Activated naive CD4-positive, alpha-beta T cell treated with anti-CD3 and anti-CD28 coated beads, Interleukin-2, amount 10 ng/mL, durations not matched to agents 7 days and 5 days (primary cell): ENCODE results near the gene HEBP2.

Source experiments
- CTCF ChIA-PET: fragments of 350-600 bp; sonication (Branson Sonifier 250); formaldehyde crosslinking; loops from one replicate; lab custom pipeline; 2021; ENCODE audit warnings: antibody characterized with exemption; lab: Charles Lee
- DNase-seq: peaks from one replicate; pipeline ENCODE4 v3.0.0-alpha.2; 2020
- H3K27ac Mint-ChIP-seq: one replicate; pipeline ENCODE4 v1.8.0; 2021; ENCODE audit warnings: mild to moderate bottlenecking, moderate library complexity, mixed read lengths
- H3K27me3 Mint-ChIP-seq: one replicate; pipeline ENCODE4 v1.8.0; 2021; ENCODE audit warnings: mild to moderate bottlenecking, mixed read lengths
- H3K36me3 Mint-ChIP-seq: one replicate; pipeline ENCODE4 v1.8.0; 2021; ENCODE audit warnings: mixed read lengths
- H3K4me1 Mint-ChIP-seq: one replicate; pipeline ENCODE4 v1.8.0; 2021; ENCODE audit warnings: mixed read lengths
- H3K4me3 Mint-ChIP-seq: one replicate; pipeline ENCODE4 v1.8.0; 2021; ENCODE audit warnings: mild to moderate bottlenecking, moderate library complexity, mixed read lengths
- H3K9me3 Mint-ChIP-seq: one replicate; pipeline ENCODE4 v1.8.0; 2021; ENCODE audit warnings: mixed read lengths

Gene HEBP2

GRCh38 chr6:138440296-138440695 lies 36.3 kb downstream of the HEBP2 start:
- no peaks in the 10 kb centered on the region for H3K27me3 Mint-ChIP-seq
- H3K4me3 Mint-ChIP-seq = no peak overlapping the region
- H3K4me1 Mint-ChIP-seq = no peaks in the 10 kb centered on the region
- no peak for DNase-seq
- H3K9me3 Mint-ChIP-seq = no peaks in the 10 kb centered on the region
- no peaks in the 10 kb centered on the region for H3K36me3 Mint-ChIP-seq
- CTCF ChIA-PET = interaction anchor here (1.1 to 1.2 kb wide), 2 partner anchors 15 to 69 kb away, joined by 3 to 4 read pairs; no protein-coding TSS in a partner anchor
- no peak overlapping the region for H3K27ac Mint-ChIP-seq

GRCh38 chr6:138440758-138441357 lies 36.8 kb downstream of the HEBP2 start:
- no peak for DNase-seq
- Mint-ChIP-seq H3K36me3 (no peaks in the 10 kb centered on the region), H3K4me1 (no peaks in the 10 kb centered on the region), H3K27ac (no peak overlapping the region), H3K9me3 (no peaks in the 10 kb centered on the region), H3K27me3 (no peaks in the 10 kb centered on the region), H3K4me3 (no peak overlapping the region)
- CTCF ChIA-PET = interaction anchor here (1.1 to 2.1 kb wide), 3 partner anchors 10 to 69 kb away, joined by 3 to 5 read pairs (median 4); no protein-coding TSS in a partner anchor

- Mint-ChIP-seq H3K9me3 (no peaks in the 10 kb centered on the region), H3K36me3 (no peaks in the 10 kb centered on the region), H3K27ac (no peak overlapping the region), H3K27me3 (no peaks in the 10 kb centered on the region), H3K4me3 (no peak overlapping the region), H3K4me1 (no peaks in the 10 kb centered on the region)
- CTCF ChIA-PET = interaction anchor here (1.5 to 2.1 kb wide), 2 partner anchors 11 to 68 kb away, joined by 4 to 5 read pairs; no protein-coding TSS in a partner anchor
- no peak for DNase-seq
Observed at GRCh38 chr6:138441965-138442364, 37.9 kb downstream of the HEBP2 start.

GRCh38 chr6:138442663-138443062 lies 38.6 kb downstream of the HEBP2 start:
- H3K4me3 Mint-ChIP-seq = no peak overlapping the region
- CTCF ChIA-PET = interaction anchor here (1.5 to 2.1 kb wide), 2 partner anchors 12 to 67 kb away, joined by 4 to 5 read pairs; no protein-coding TSS in a partner anchor

GRCh38 chr6:138443979-138444378 lies 40.0 kb downstream of the HEBP2 start:
- CTCF ChIA-PET = no interaction called here
- DNase-seq = no peak
- no peak overlapping the region for H3K4me3 Mint-ChIP-seq
- H3K36me3 Mint-ChIP-seq = no peaks in the 10 kb centered on the region
- H3K27ac Mint-ChIP-seq = no peak overlapping the region
- peaks cover 3% of the 10 kb centered on the region for H3K27me3 Mint-ChIP-seq
- H3K9me3 Mint-ChIP-seq = no peaks in the 10 kb centered on the region
- no peaks in the 10 kb centered on the region for H3K4me1 Mint-ChIP-seq

More at GRCh38 chr6:138442663-138443062, 38.6 kb downstream of the HEBP2 start:
- Mint-ChIP-seq H3K27me3 (peaks cover 3% of the 10 kb centered on the region), H3K9me3 (no peaks in the 10 kb centered on the region), H3K27ac (no peak overlapping the region), H3K36me3 (no peaks in the 10 kb centered on the region), H3K4me1 (no peaks in the 10 kb centered on the region)
- DNase-seq = no peak

GRCh38 chr6:138446821-138447220 lies 42.8 kb downstream of the HEBP2 start:
- Mint-ChIP-seq H3K9me3 (no peaks in the 10 kb centered on the region), H3K4me1 (no peaks in the 10 kb centered on the region), H3K27ac (no peak overlapping the region), H3K36me3 (no peaks in the 10 kb centered on the region), H3K4me3 (no peak overlapping the region), H3K27me3 (peaks cover 3% of the 10 kb centered on the region)
- CTCF ChIA-PET = interaction anchor here (1.3 kb wide), 1 partner anchor 74 kb away, joined by 3 read pairs; no protein-coding TSS in a partner anchor
- no peak for DNase-seq

GRCh38 chr6:138450445-138450844 lies 46.4 kb downstream of the HEBP2 start:
- Mint-ChIP-seq H3K9me3 (no peaks in the 10 kb centered on the region), H3K27ac (no peak overlapping the region), H3K4me3 (no peak overlapping the region), H3K27me3 (peaks cover 3% of the 10 kb centered on the region), H3K36me3 (no peaks in the 10 kb centered on the region), H3K4me1 (peaks cover 12% of the 10 kb centered on the region)
- CTCF ChIA-PET = no interaction called here
- DNase-seq = no peak

- H3K4me3 Mint-ChIP-seq = no peak overlapping the region
- no peak overlapping the region for H3K27ac Mint-ChIP-seq
Observed at GRCh38 chr6:138451043-138451442, 47.0 kb downstream of the HEBP2 start.

GRCh38 chr6:138454981-138455706 lies 51.1 kb downstream of the HEBP2 start:
- Mint-ChIP-seq H3K27ac (peak overlapping the region; percentile 97), H3K27me3 (no peaks in the 10 kb centered on the region), H3K9me3 (peaks cover 2% of the 10 kb centered on the region), H3K4me3 (peak overlapping the region; percentile 54), H3K36me3 (no peaks in the 10 kb centered on the region), H3K4me1 (peaks cover 33% of the 10 kb centered on the region)
- peak; percentile 80 for DNase-seq
- CTCF ChIA-PET = interaction anchor here (0.9 to 3.2 kb wide), 5 partner anchors 15 to 62 kb away, joined by 3 to 17 read pairs (median 5); no protein-coding TSS in a partner anchor

More at GRCh38 chr6:138451043-138451442, 47.0 kb downstream of the HEBP2 start:
- Mint-ChIP-seq H3K27me3 (peaks cover 3% of the 10 kb centered on the region), H3K36me3 (no peaks in the 10 kb centered on the region), H3K9me3 (no peaks in the 10 kb centered on the region), H3K4me1 (peaks cover 18% of the 10 kb centered on the region)
- DNase-seq = no peak
- CTCF ChIA-PET = no interaction called here

GRCh38 chr6:138455746-138456400 lies 51.9 kb downstream of the HEBP2 start:
- Mint-ChIP-seq H3K4me1 (peaks cover 33% of the 10 kb centered on the region), H3K27me3 (no peaks in the 10 kb centered on the region), H3K27ac (peak overlapping the region; percentile 97), H3K36me3 (no peaks in the 10 kb centered on the region), H3K9me3 (peaks cover 2% of the 10 kb centered on the region), H3K4me3 (peak overlapping the region; percentile 54)
- CTCF ChIA-PET = interaction anchor here (0.9 to 3.2 kb wide), 6 partner anchors 16 to 62 kb away, joined by 3 to 17 read pairs (median 5); no protein-coding TSS in a partner anchor
- peak; percentile 48 for DNase-seq

GRCh38 chr6:138456401-138456790 lies 52.4 kb downstream of the HEBP2 start:
- no peak for DNase-seq
- Mint-ChIP-seq H3K4me3 (peak overlapping the region; percentile 54), H3K27me3 (no peaks in the 10 kb centered on the region), H3K27ac (peak overlapping the region; percentile 97), H3K36me3 (no peaks in the 10 kb centered on the region), H3K4me1 (peaks cover 33% of the 10 kb centered on the region), H3K9me3 (peaks cover 4% of the 10 kb centered on the region)
- CTCF ChIA-PET = interaction anchor here (1.1 to 3.2 kb wide), 3 partner anchors 27 to 53 kb away, joined by 5 to 17 read pairs (median 8); no protein-coding TSS in a partner anchor

GRCh38 chr6:138461647-138462046 lies 57.6 kb downstream of the HEBP2 start:
- Mint-ChIP-seq H3K36me3 (no peaks in the 10 kb centered on the region), H3K27me3 (no peaks in the 10 kb centered on the region), H3K4me1 (peaks cover 10% of the 10 kb centered on the region), H3K27ac (no peak overlapping the region), H3K9me3 (peaks cover 7% of the 10 kb centered on the region), H3K4me3 (no peak overlapping the region)
- CTCF ChIA-PET = interaction anchor here (0.6 kb wide), 1 partner anchor 47 kb away, joined by 3 read pairs; no protein-coding TSS in a partner anchor
- DNase-seq = no peak

GRCh38 chr6:138464085-138464484 lies 60.1 kb downstream of the HEBP2 start:
- DNase-seq = no peak
- Mint-ChIP-seq H3K27me3 (no peaks in the 10 kb centered on the region), H3K4me1 (no peaks in the 10 kb centered on the region), H3K9me3 (peaks cover 6% of the 10 kb centered on the region), H3K4me3 (no peak overlapping the region), H3K27ac (no peak overlapping the region), H3K36me3 (no peaks in the 10 kb centered on the region)
- CTCF ChIA-PET = interaction anchor here (1.2 to 1.3 kb wide), 2 partner anchors 46 to 54 kb away, joined by 3 read pairs; no protein-coding TSS in a partner anchor
